CD14-positive monocyte (primary cell): ENCODE measurements around the gene CCNC. TPM values are rescaled to one million over a fixed set of nuclear protein-coding genes. Genes with fewer than 3 reads are reported as not detected.

Experiments
- DNase-seq, 3 donors: peaks; one replicate each; pipeline ENCODE4 v3.0.0-alpha.2; 2011 to 2022
- H2AFZ ChIP-seq: 2 replicates; pipeline ENCODE4 v1.6.0; 2012; ENCODE audit warnings: mild to moderate bottlenecking, low read depth, low read length, inconsistent platforms; ENCODE audit not compliant: insufficient read depth, poor library complexity, severe bottlenecking
- H3K27ac ChIP-seq, 2 donors: 1 replicate in 1 of 2; 2 replicates in 1 of 2; pipeline ENCODE4 v1.5.1; 2012 to 2013; ENCODE audit warnings: low read length in 2 of 2, control low read depth in 1 of 2, inconsistent platforms in 1 of 2, low read depth in 1 of 2, mild to moderate bottlenecking in 1 of 2
- H3K27me3 ChIP-seq, 2 donors: one replicate each; pipeline versions ENCODE4 v1.6.0 to v1.6.1; 2011 to 2013; ENCODE audit warnings: low read length in 2 of 2; ENCODE audit not compliant: control insufficient read depth in 2 of 2, insufficient read depth in 2 of 2
- H3K36me3 ChIP-seq, 2 donors: replicated peaks in 1 of 2; 1 replicate in 1 of 2; 2 replicates in 1 of 2; pipeline versions ENCODE4 v1.5.1 to v1.6.1; 2012 to 2013; ENCODE audit warnings: low read length in 2 of 2, control low read depth in 1 of 2, inconsistent platforms in 1 of 2, mild to moderate bottlenecking in 1 of 2; ENCODE audit not compliant: insufficient read depth in 2 of 2, control insufficient read depth in 1 of 2
- H3K4me1 ChIP-seq, 2 donors: 1 replicate in 1 of 2; 2 replicates in 1 of 2; pipeline versions ENCODE4 v1.5.1 to v1.6.1; 2012 to 2013; ENCODE audit warnings: low read length in 2 of 2, control low read depth in 1 of 2, inconsistent platforms in 1 of 2, mild to moderate bottlenecking in 1 of 2, moderate library complexity in 1 of 2; ENCODE audit not compliant: insufficient read depth in 2 of 2, control insufficient read depth in 1 of 2
- H3K4me2 ChIP-seq: replicated peaks from 2 replicates; pipeline ENCODE3; 2012; ENCODE audit warnings: low read length, moderate library complexity, mild to moderate bottlenecking; ENCODE audit not compliant: poor library complexity, severe bottlenecking; ENCODE audit errors: extremely low read depth
- H3K4me3 ChIP-seq, 3 experiments: fragments of 200-600 bp in 1 of 3; sonication (generic) in 1 of 3; replicated peaks in 1 of 3; 1 replicate in 2 of 3; 2 replicates in 1 of 3; pipeline ENCODE4 v1.5.1; 2011 to 2013; ENCODE audit warnings: low read length in 3 of 3, mild to moderate bottlenecking in 3 of 3, control low read depth in 2 of 3, low read depth in 2 of 3, inconsistent platforms in 1 of 3, moderate library complexity in 1 of 3
- H3K79me2 ChIP-seq: 2 replicates; pipeline ENCODE4 v1.6.0; 2012; ENCODE audit warnings: mild to moderate bottlenecking, control low read depth, inconsistent platforms, low read length, moderate library complexity; ENCODE audit not compliant: insufficient read depth
- H3K9ac ChIP-seq: 2 replicates; pipeline ENCODE4 v1.6.0; 2017; ENCODE audit warnings: low read length, mild to moderate bottlenecking; ENCODE audit not compliant: insufficient read depth, poor library complexity, severe bottlenecking
- H3K9me3 ChIP-seq, 2 donors: replicated peaks in 1 of 2; 1 replicate in 1 of 2; 2 replicates in 1 of 2; pipeline versions ENCODE4 v1.5.1 to v1.6.1; 2012 to 2013; ENCODE audit warnings: low read length in 2 of 2, control low read depth in 1 of 2; ENCODE audit not compliant: control insufficient read depth in 1 of 2, insufficient read depth in 1 of 2
- H4K20me1 ChIP-seq: 2 replicates; pipeline ENCODE4 v1.6.0; 2012; ENCODE audit warnings: mild to moderate bottlenecking, low read length, control low read depth, moderate library complexity; ENCODE audit not compliant: insufficient read depth
- H3K27ac Mint-ChIP-seq, 7 donors: one replicate each; pipeline ENCODE4 v1.8.0; 2020; ENCODE audit warnings: mild to moderate bottlenecking in 7 of 7, mixed read lengths in 7 of 7, moderate library complexity in 6 of 7, inconsistent platforms in 2 of 7
- H3K27me3 Mint-ChIP-seq, 3 donors: one replicate each; pipeline ENCODE4 v1.8.0; 2021 to 2022; ENCODE audit warnings: low read depth in 3 of 3, mild to moderate bottlenecking in 3 of 3, mixed read lengths in 3 of 3, moderate library complexity in 3 of 3, inconsistent platforms in 1 of 3
- H3K36me3 Mint-ChIP-seq, 2 donors: one replicate each; pipeline ENCODE4 v1.8.0; 2020; ENCODE audit warnings: mixed read lengths in 2 of 2, inconsistent platforms in 1 of 2, mild to moderate bottlenecking in 1 of 2
- H3K4me1 Mint-ChIP-seq: one replicate; pipeline ENCODE4 v1.8.0; 2020; ENCODE audit warnings: mild to moderate bottlenecking, mixed read lengths
- H3K4me3 Mint-ChIP-seq, 2 donors: one replicate each; pipeline ENCODE4 v1.8.0; 2020; ENCODE audit warnings: mild to moderate bottlenecking in 2 of 2, mixed read lengths in 2 of 2, moderate library complexity in 1 of 2
- H3K9me3 Mint-ChIP-seq, 7 donors: one replicate each; pipeline ENCODE4 v1.8.0; 2020 to 2022; ENCODE audit warnings: mixed read lengths in 7 of 7, mild to moderate bottlenecking in 6 of 7, moderate library complexity in 6 of 7, inconsistent platforms in 2 of 7
- CTCF ChIP-seq: fragments of 200-600 bp; IDR thresholded peaks from one replicate; pipeline ENCODE4 v1.8.0; 2022; ENCODE audit warnings: antibody characterized with exemption, mild to moderate bottlenecking
- WGBS: methylation state at CpG from one replicate; pipeline ENCODE4 v1.1.5; 2013; ENCODE audit warnings: missing lambda C conversion rate; ENCODE audit not compliant: insufficient coverage; 5-methylcytosine and 5-hydroxymethylcytosine counted together
- intact Hi-C, 2 donors: fragments of 100-400 bp; cut with micrococcal nuclease; formaldehyde crosslinking; loops; one replicate each; pipeline versions ENCODE4 v1.15.0 to v1.15.1; 2023
- polyA plus RNA-seq, 3 donors: library from polyadenylated mRNA; depleted of rRNA in 1 of 3; unstranded in 2 of 3; stranded (reverse) in 1 of 3; fragments of 300-500 nt in 2 of 3; fragments of >200 nt in 1 of 3; fragmentation: Illumina TruSeq in 2 of 3; gene quantifications; 1 replicate in 2 of 3; 2 replicates in 1 of 3; pipeline ENCODE4 v1.2.3, GENCODE V29; 2012 to 2021

The CCNC gene
- polyA plus RNA-seq, 3 donors: 14.9 to 41.9 (median 35.6) TPM

GRCh38 chr6:99613705-99614429 lies 45.4 kb upstream of the CCNC start:
- H3K36me3 Mint-ChIP-seq: peaks cover 0 to 16% of the 10 kb centered on the region in 2 donors
- peak overlapping the region; percentile 28 to 76 (median 38) for H3K4me3 ChIP-seq
- H3K36me3 ChIP-seq: no peaks in the 10 kb centered on the region
- peak in 1 of 3 donors; percentile 33 for DNase-seq
- H2AFZ ChIP-seq: peak overlapping the region; percentile 80
- peaks cover 6 to 50% of the 10 kb centered on the region in 2 donors for H3K9me3 ChIP-seq
- 1% methylated on average over 82 of the region's 82 CpGs for WGBS
- peak overlapping the region; percentile 92 for H3K4me2 ChIP-seq
- H3K4me1 ChIP-seq: peaks cover 23 to 28% of the 10 kb centered on the region in 2 donors
- H3K9ac ChIP-seq: no peak overlapping the region
- intact Hi-C loops: no loop called here
- peaks cover 91 to 97% (median 93%) of the 10 kb centered on the region in 3 donors for H3K27me3 Mint-ChIP-seq
- peaks cover 90 to 95% of the 10 kb centered on the region in 2 donors for H3K27me3 ChIP-seq
- H3K79me2 ChIP-seq: no peaks in the 10 kb centered on the region
- peak; percentile 24 for TF ChIP-seq CTCF
- H4K20me1 ChIP-seq: no peaks in the 10 kb centered on the region
- H3K9me3 Mint-ChIP-seq: peaks cover 5 to 26% (median 16%) of the 10 kb centered on the region in 7 donors
- H3K4me3 Mint-ChIP-seq: peak overlapping the region; percentile 72 to 90
- no peak overlapping the region for H3K27ac Mint-ChIP-seq
- peaks cover 37% of the 10 kb centered on the region for H3K4me1 Mint-ChIP-seq
- H3K27ac ChIP-seq: no peak overlapping the region

GRCh38 chr6:99613409-99613704 lies 44.9 kb upstream of the CCNC start:
- peak overlapping the region; percentile 80 for H2AFZ ChIP-seq
- peaks cover 2 to 27% (median 13%) of the 10 kb centered on the region in 7 donors for H3K9me3 Mint-ChIP-seq
- peak overlapping the region; percentile 11 to 76 (median 28) for H3K4me3 ChIP-seq

More at GRCh38 chr6:99613409-99613704, 44.9 kb upstream of the CCNC start:
- intact Hi-C loops: no loop called here
- Mint-ChIP-seq H3K4me1 (peaks cover 37% of the 10 kb centered on the region), H3K27me3 (peaks cover 91 to 97% (median 93%) of the 10 kb centered on the region in 3 donors), H3K4me3 (peak overlapping the region; percentile 72 to 90), H3K27ac (no peak overlapping the region), H3K36me3 (peaks cover 0 to 16% of the 10 kb centered on the region in 2 donors)
- Histone ChIP-seq H4K20me1 (no peaks in the 10 kb centered on the region), H3K27me3 (peaks cover 90 to 95% of the 10 kb centered on the region in 2 donors), H3K27ac (no peak overlapping the region), H3K36me3 (no peaks in the 10 kb centered on the region), H3K9me3 (peaks cover 2 to 50% of the 10 kb centered on the region in 2 donors), H3K9ac (no peak overlapping the region), H3K4me1 (peaks cover 23 to 28% of the 10 kb centered on the region in 2 donors), H3K4me2 (peak overlapping the region; percentile 92), H3K79me2 (no peaks in the 10 kb centered on the region)
- DNase-seq: peak in 1 of 3 donors; percentile 53
- WGBS: under 1% methylated on average over 37 of the region's 37 CpGs
- TF ChIP-seq CTCF: peak; percentile 63
